ENCODE measurements around the gene CDH12. TPM values are rescaled to one million over a fixed set of nuclear protein-coding genes. Genes with fewer than 3 reads are reported as not detected.

Gene CDH12
- total RNA-seq, 1 experiment from 2014 or later: 2.3 TPM

- intact Hi-C loops (cut with micrococcal nuclease; ENCODE audit: unreplicated experiment): no loop called here
- H3K4me1 Mint-ChIP-seq (ENCODE audit: low read depth, unreplicated experiment): no peaks in the 10 kb centered on the region
- CTCF ChIA-PET: no interaction called here
- no peaks in the 10 kb centered on the region for H3K27me3 Mint-ChIP-seq (ENCODE audit: unreplicated experiment)
- no peak for DNase-seq
- no peak overlapping the region for H3K4me3 Mint-ChIP-seq (ENCODE audit: low read depth, unreplicated experiment)
- BruUV-seq (replicated peaks): no TSS peak
- peaks cover 2% of the 10 kb centered on the region for H3K9me3 Mint-ChIP-seq (ENCODE audit: low read depth, unreplicated experiment)
- no peak overlapping the region for H3K27ac Mint-ChIP-seq (ENCODE audit: unreplicated experiment)
- TF ChIP-seq CTCF (IDR thresholded peaks at IDR 0.05; ENCODE audit: unreplicated experiment): no peak
- no peaks in the 10 kb centered on the region for H3K36me3 Mint-ChIP-seq (ENCODE audit: insufficient read depth, unreplicated experiment)
Measured at GRCh38 chr5:21773456-21773855, 1079.7 kb downstream of the CDH12 start.

- no peaks in the 10 kb centered on the region for H3K36me3 Mint-ChIP-seq (ENCODE audit: insufficient read depth, unreplicated experiment)
- no peaks in the 10 kb centered on the region for H3K4me1 Mint-ChIP-seq (ENCODE audit: low read depth, unreplicated experiment)
- no peaks in the 10 kb centered on the region for H3K9me3 Mint-ChIP-seq (ENCODE audit: low read depth, unreplicated experiment)
- no peak for TF ChIP-seq CTCF (IDR thresholded peaks at IDR 0.05; ENCODE audit: unreplicated experiment)
- CTCF ChIA-PET: interaction anchor here (0.7 kb wide), 1 partner anchor 1260 kb away, joined by 4 read pairs; no protein-coding TSS in a partner anchor
- H3K4me3 Mint-ChIP-seq (ENCODE audit: low read depth, unreplicated experiment): no peak overlapping the region
- BruUV-seq (replicated peaks): no TSS peak
- DNase-seq: no peak
- no peak overlapping the region for H3K27ac Mint-ChIP-seq (ENCODE audit: unreplicated experiment)
- intact Hi-C loops (cut with micrococcal nuclease; ENCODE audit: unreplicated experiment): no loop called here
- H3K27me3 Mint-ChIP-seq (ENCODE audit: unreplicated experiment): no peaks in the 10 kb centered on the region
Measured at GRCh38 chr5:21765406-21765805, 1087.7 kb downstream of the CDH12 start.

GRCh38 chr5:21739096-21739495 lies 1114.0 kb downstream of the CDH12 start:
- no peaks in the 10 kb centered on the region for H3K27me3 Mint-ChIP-seq (ENCODE audit: unreplicated experiment)
- CTCF ChIA-PET: no interaction called here
- H3K27ac Mint-ChIP-seq (ENCODE audit: unreplicated experiment): no peak overlapping the region
- TF ChIP-seq CTCF (IDR thresholded peaks at IDR 0.05; ENCODE audit: unreplicated experiment): no peak
- DNase-seq: no peak
- H3K9me3 Mint-ChIP-seq (ENCODE audit: low read depth, unreplicated experiment): no peaks in the 10 kb centered on the region
- intact Hi-C loops (cut with micrococcal nuclease; ENCODE audit: unreplicated experiment): no loop called here
- no peak overlapping the region for H3K4me3 Mint-ChIP-seq (ENCODE audit: low read depth, unreplicated experiment)
- H3K4me1 Mint-ChIP-seq (ENCODE audit: low read depth, unreplicated experiment): no peaks in the 10 kb centered on the region
- H3K36me3 Mint-ChIP-seq (ENCODE audit: insufficient read depth, unreplicated experiment): no peaks in the 10 kb centered on the region
- BruUV-seq (replicated peaks): no TSS peak

GRCh38 chr5:21723500-21723899 lies 1129.6 kb downstream of the CDH12 start:
- no peaks in the 10 kb centered on the region for H3K4me1 Mint-ChIP-seq (ENCODE audit: low read depth, unreplicated experiment)
- TF ChIP-seq CTCF (IDR thresholded peaks at IDR 0.05; ENCODE audit: unreplicated experiment): no peak
- no peaks in the 10 kb centered on the region for H3K36me3 Mint-ChIP-seq (ENCODE audit: insufficient read depth, unreplicated experiment)
- H3K27ac Mint-ChIP-seq (ENCODE audit: unreplicated experiment): no peak overlapping the region
- no peak overlapping the region for H3K4me3 Mint-ChIP-seq (ENCODE audit: low read depth, unreplicated experiment)
- CTCF ChIA-PET: no interaction called here
- intact Hi-C loops (cut with micrococcal nuclease; ENCODE audit: unreplicated experiment): no loop called here
- no peak for DNase-seq
- no peaks in the 10 kb centered on the region for H3K27me3 Mint-ChIP-seq (ENCODE audit: unreplicated experiment)
- H3K9me3 Mint-ChIP-seq (ENCODE audit: low read depth, unreplicated experiment): peaks cover 3% of the 10 kb centered on the region
- BruUV-seq (replicated peaks): no TSS peak
